ENCODE results near the gene RCE1.
"Not testable (repeated sequence)": the region's sequence is repeated elsewhere in the genome, so short reads cannot be mapped to it uniquely, and the experiment has no call there.

The RCE1 gene, protein sequence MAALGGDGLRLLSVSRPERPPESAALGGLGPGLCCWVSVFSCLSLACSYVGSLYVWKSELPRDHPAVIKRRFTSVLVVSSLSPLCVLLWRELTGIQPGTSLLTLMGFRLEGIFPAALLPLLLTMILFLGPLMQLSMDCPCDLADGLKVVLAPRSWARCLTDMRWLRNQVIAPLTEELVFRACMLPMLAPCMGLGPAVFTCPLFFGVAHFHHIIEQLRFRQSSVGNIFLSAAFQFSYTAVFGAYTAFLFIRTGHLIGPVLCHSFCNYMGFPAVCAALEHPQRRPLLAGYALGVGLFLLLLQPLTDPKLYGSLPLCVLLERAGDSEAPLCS

DNA sequence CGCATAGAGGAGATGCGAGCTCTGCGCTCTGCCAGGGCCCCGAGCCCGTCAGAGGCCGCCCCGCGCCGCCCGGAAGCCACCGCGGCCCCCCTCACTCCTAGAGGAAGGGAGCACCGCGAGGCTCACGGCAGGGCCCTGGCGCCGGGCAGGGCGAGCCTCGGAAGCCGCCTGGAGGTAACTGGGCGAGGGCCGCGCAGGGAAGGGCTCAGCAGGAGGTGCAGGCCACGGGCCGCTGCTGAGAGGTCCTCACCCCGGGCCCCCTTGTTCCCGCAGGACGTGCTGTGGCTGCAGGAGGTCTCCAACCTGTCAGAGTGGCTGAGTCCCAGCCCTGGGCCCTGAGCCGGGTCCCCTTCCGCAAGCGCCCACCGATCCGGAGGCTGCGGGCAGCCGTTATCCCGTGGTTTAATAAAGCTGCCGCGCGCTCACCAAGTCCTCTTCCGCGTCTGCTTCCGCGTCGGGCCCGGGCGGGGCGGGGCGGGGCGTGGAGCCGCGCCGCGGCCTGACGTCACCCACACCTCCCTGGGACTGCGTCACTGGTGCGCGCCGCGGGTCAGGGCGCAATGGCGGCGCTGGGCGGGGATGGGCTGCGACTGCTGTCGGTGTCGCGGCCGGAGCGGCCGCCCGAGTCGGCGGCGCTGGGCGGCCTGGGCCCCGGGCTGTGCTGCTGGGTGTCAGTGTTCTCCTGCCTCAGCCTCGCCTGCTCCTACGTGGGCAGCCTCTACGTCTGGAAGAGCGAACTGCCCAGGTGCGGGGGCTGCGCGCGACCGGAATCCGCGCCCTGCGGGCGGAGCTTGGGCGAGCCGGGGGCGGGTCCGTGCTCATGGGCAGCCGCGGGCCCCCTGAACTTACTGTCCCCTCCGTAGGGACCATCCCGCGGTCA, at the start of gene RCE1:
Gene RCE1, plus strand, starts transcription at position 546 of the 880 bp plus-strand sequence. Its CDS starts 15 bp downstream, at position 561.
- no peaks in the 10 kb centered on the region for H4K20me1 ChIP-seq (ENCODE audit: insufficient read depth)
- peak within 1 kb of the TSS; percentile 98 for H3K9ac ChIP-seq
- peak within 1 kb of the TSS; percentile 96 for H3K4me2 ChIP-seq
- H3K27ac ChIP-seq: peak within 1 kb of the TSS; percentile 89
- H3K27me3 ChIP-seq (ENCODE audit: insufficient read depth, low read depth): no peaks in the 10 kb centered on the region
- peaks cover 17% of the 10 kb centered on the region for H3K4me1 ChIP-seq (ENCODE audit: low read depth, poor library complexity, severe bottlenecking)
- H3K36me3 ChIP-seq (ENCODE audit: insufficient read depth): no peaks in the 10 kb centered on the region
- peaks cover 45% of the 10 kb centered on the region for H3K79me2 ChIP-seq (ENCODE audit: insufficient read depth, low read depth)
- H3K4me3 ChIP-seq (IDR thresholded peaks at IDR 0.05; ENCODE audit: insufficient read depth, low read depth, low read length): peak within 1 kb of the TSS; percentile 35
- TF ChIP-seq, protein P1, sequence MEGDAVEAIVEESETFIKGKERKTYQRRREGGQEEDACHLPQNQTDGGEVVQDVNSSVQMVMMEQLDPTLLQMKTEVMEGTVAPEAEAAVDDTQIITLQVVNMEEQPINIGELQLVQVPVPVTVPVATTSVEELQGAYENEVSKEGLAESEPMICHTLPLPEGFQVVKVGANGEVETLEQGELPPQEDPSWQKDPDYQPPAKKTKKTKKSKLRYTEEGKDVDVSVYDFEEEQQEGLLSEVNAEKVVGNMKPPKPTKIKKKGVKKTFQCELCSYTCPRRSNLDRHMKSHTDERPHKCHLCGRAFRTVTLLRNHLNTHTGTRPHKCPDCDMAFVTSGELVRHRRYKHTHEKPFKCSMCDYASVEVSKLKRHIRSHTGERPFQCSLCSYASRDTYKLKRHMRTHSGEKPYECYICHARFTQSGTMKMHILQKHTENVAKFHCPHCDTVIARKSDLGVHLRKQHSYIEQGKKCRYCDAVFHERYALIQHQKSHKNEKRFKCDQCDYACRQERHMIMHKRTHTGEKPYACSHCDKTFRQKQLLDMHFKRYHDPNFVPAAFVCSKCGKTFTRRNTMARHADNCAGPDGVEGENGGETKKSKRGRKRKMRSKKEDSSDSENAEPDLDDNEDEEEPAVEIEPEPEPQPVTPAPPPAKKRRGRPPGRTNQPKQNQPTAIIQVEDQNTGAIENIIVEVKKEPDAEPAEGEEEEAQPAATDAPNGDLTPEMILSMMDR (conservative IDR thresholded peaks at IDR 0.05; ENCODE audit: low read depth, low read length): no peak
- peak within 1 kb of the TSS; percentile 92 for H2AFZ ChIP-seq (ENCODE audit: low read depth)

DNA sequence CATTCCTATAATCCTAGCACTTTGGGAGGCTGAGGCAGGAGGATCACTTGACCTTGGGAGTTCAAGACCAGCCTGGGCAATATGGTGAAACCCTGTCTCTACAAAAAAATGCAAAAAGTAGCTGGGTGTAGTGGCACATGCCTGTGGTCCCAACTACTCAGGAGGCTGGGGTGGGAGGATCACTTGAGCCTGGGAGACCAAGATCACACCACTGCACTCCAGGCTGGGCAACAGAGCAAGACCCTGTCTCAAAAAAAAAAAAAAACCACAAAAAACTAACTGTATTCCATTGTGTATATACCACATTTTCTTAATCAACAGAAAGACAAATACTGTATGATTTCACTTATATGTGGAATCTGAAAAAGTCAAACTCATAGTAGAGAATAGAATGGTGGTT, 43.4 kb upstream of the RCE1 start:
- H3K79me2 ChIP-seq (ENCODE audit: insufficient read depth, low read depth); H3K27ac ChIP-seq: not testable (repeated sequence)

DNA sequence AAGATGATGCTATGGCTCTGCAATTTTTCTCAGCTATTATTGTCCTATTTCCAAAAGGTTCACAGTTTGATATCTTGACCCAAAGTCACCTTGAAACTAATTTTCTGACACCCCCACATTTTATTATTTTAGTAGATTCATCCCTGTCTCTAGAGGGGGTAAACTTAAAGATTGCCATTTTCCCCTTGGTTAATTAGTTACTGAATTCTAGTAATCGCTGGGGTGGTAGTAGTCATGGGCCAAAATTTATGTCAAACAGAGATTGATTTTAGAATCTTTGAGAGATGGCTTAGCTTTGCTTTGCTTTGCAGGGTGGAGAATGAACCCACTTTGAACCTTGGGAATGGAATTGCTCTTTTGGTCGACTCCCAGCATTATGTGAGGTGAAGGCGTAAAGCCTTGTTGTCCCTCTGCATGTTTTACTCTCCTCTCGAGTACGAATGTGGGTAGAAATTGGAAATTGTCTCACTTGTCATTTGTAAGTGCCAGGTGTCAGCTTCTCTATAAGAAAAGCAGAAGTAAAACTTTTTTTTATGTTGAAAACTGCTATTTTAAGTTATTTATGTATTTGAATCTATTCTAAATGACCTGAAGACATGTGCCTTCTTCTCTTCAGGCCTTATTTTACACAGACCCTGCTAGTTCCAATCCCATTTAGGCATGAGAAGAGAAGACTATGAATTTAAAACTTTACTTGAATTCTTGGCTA, 42.4 kb upstream of the RCE1 start:
- no peaks in the 10 kb centered on the region for H3K27me3 ChIP-seq (ENCODE audit: insufficient read depth, low read depth)
- H3K4me2 ChIP-seq: no peak overlapping the region
- TF ChIP-seq, protein P1 (conservative IDR thresholded peaks at IDR 0.05; ENCODE audit: low read depth, low read length): no peak
- H3K36me3 ChIP-seq (ENCODE audit: insufficient read depth): no peaks in the 10 kb centered on the region
- no peaks in the 10 kb centered on the region for H3K79me2 ChIP-seq (ENCODE audit: insufficient read depth, low read depth)
- H3K4me1 ChIP-seq (ENCODE audit: low read depth, poor library complexity, severe bottlenecking): no peaks in the 10 kb centered on the region
- H3K9ac ChIP-seq: no peak overlapping the region
- no peak overlapping the region for H2AFZ ChIP-seq (ENCODE audit: low read depth)
- no peak overlapping the region for H3K4me3 ChIP-seq (IDR thresholded peaks at IDR 0.05; ENCODE audit: insufficient read depth, low read depth, low read length)
- no peaks in the 10 kb centered on the region for H4K20me1 ChIP-seq (ENCODE audit: insufficient read depth)
- no peak overlapping the region for H3K27ac ChIP-seq

More for the DNA sequence above, 43.4 kb upstream of the RCE1 start:
- not testable (repeated sequence) for H3K27me3 ChIP-seq (ENCODE audit: insufficient read depth, low read depth); H3K9ac ChIP-seq; H2AFZ ChIP-seq (ENCODE audit: low read depth); H3K4me2 ChIP-seq; H3K4me1 ChIP-seq (ENCODE audit: low read depth, poor library complexity, severe bottlenecking); H3K36me3 ChIP-seq (ENCODE audit: insufficient read depth); H3K4me3 ChIP-seq (IDR thresholded peaks at IDR 0.05; ENCODE audit: insufficient read depth, low read depth, low read length); H4K20me1 ChIP-seq (ENCODE audit: insufficient read depth)

DNA sequence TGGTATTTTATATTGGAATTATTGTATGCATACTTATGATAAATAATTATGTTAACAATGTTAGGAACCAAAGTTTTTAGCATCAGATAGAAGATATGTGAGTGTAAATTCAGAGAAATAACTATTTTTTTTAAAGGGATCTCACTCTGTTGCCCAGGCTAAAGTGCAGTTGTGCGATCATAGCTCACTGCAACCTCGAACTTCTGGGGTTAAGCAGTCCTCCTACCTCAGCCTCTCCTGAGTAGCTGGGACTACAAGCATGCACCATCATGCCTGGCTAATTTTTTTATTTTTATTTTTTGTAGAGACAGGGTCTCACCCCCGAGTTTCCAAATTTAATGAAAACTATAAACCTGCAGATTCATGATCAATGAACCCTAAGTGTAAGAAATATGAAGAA, 33.6 kb upstream of the RCE1 start:
- Histone ChIP-seq H2AFZ (ENCODE audit: low read depth) (no peak overlapping the region), H3K4me3 (IDR thresholded peaks at IDR 0.05; ENCODE audit: insufficient read depth, low read depth, low read length) (no peak overlapping the region), H3K4me1 (ENCODE audit: low read depth, poor library complexity, severe bottlenecking) (no peaks in the 10 kb centered on the region), H3K27ac (no peak overlapping the region), H3K36me3 (ENCODE audit: insufficient read depth) (no peaks in the 10 kb centered on the region), H3K9ac (no peak overlapping the region), H3K79me2 (ENCODE audit: insufficient read depth, low read depth) (no peaks in the 10 kb centered on the region), H3K4me2 (no peak overlapping the region), H3K27me3 (ENCODE audit: insufficient read depth, low read depth) (no peaks in the 10 kb centered on the region), H4K20me1 (ENCODE audit: insufficient read depth) (no peaks in the 10 kb centered on the region)
- TF ChIP-seq, protein P1 (conservative IDR thresholded peaks at IDR 0.05; ENCODE audit: low read depth, low read length): no peak

Data from KMS-11 (cell line).